Panc1 (cell line): ENCODE results near the gene ZNF521. TPM values are rescaled to one million over a fixed set of nuclear protein-coding genes. Genes with fewer than 3 reads are reported as not detected.

ENCODE experiments used
- ATAC-seq: fragments of 200-7000 bp; cut with Tn5 transposase; 2 replicates; pipeline ENCODE4 v1.9.1; 2020; ENCODE audit warnings: mild to moderate bottlenecking, moderate library complexity
- BruUV-seq: library from RNA; stranded (reverse); fragments of 400-500 nt; replicated peaks from 2 replicates; lab custom pipeline; 2021; lab: Mats Ljungman, UMichigan
- CTCF ChIA-PET: fragments of 300-600 bp; sonication (Branson Sonifier 250); formaldehyde crosslinking; loops from one replicate; lab custom pipeline; 2022; ENCODE audit warnings: antibody characterized with exemption; lab: Charles Lee
- POLR2A ChIA-PET: fragments of 300-600 bp; sonication (Branson Sonifier 250); formaldehyde crosslinking; loops from one replicate; lab custom pipeline; 2022; ENCODE audit warnings: antibody characterized with exemption; lab: Charles Lee
- DNase-seq: peaks from one replicate; pipeline ENCODE4 v3.0.0-alpha.2; 2010; ENCODE audit warnings: low read depth, low spot score
- H3K27ac ChIP-seq: 2 replicates; pipeline ENCODE4 v1.5.1; 2011; ENCODE audit warnings: mild to moderate bottlenecking, low read length, inconsistent platforms
- H3K27me3 ChIP-seq: fragments of 200-500 bp; sonication (Bioruptor generic); 2 replicates; pipeline ENCODE4 v1.6.0; 2014; ENCODE audit warnings: low read length, inconsistent platforms; ENCODE audit not compliant: control insufficient read depth, insufficient read depth
- H3K36me3 ChIP-seq: fragments of 200-500 bp; sonication (Bioruptor generic); 2 replicates; pipeline ENCODE4 v1.5.1; 2014; ENCODE audit warnings: inconsistent platforms, mild to moderate bottlenecking, low read length, moderate library complexity; ENCODE audit not compliant: control insufficient read depth, insufficient read depth
- H3K4me1 ChIP-seq: 2 replicates; pipeline ENCODE4 v1.5.1; 2011; ENCODE audit warnings: inconsistent platforms, mild to moderate bottlenecking, low read length, moderate library complexity; ENCODE audit not compliant: control insufficient read depth, insufficient read depth
- H3K4me3 ChIP-seq, 2 experiments: 2 replicates each; pipeline ENCODE4 v1.5.1; 2011 to 2012; ENCODE audit warnings: low read depth in 2 of 2, low read length in 2 of 2, mild to moderate bottlenecking in 2 of 2, inconsistent platforms in 1 of 2, moderate library complexity in 1 of 2
- H3K9me3 ChIP-seq: fragments of 200-500 bp; sonication (Bioruptor generic); 2 replicates; pipeline ENCODE4 v1.5.1; 2014; ENCODE audit warnings: low read depth, mild to moderate bottlenecking, inconsistent platforms, low read length, moderate library complexity; ENCODE audit not compliant: control insufficient read depth, insufficient read depth
- CTCF ChIP-seq: fragments of 450-650 bp; IDR thresholded peaks from 2 replicates; pipeline ENCODE4 v1.5.1; 2017; ENCODE audit warnings: mild to moderate bottlenecking
- POLR2AphosphoS5 ChIP-seq: IDR thresholded peaks from 2 replicates; pipeline ENCODE4 v1.6.1; 2012; ENCODE audit warnings: mild to moderate bottlenecking, low read depth, low read length, moderate library complexity
- REST ChIP-seq, 2 experiments: IDR thresholded peaks; 2 replicates each; pipeline ENCODE4 v1.6.1; 2011 to 2012; ENCODE audit warnings: low read depth in 2 of 2, control low read depth in 1 of 2, low read length in 1 of 2, mild to moderate bottlenecking in 1 of 2, moderate library complexity in 1 of 2; ENCODE audit not compliant: insufficient read depth in 1 of 2
- SIN3A ChIP-seq: IDR thresholded peaks from 2 replicates; pipeline ENCODE4 v1.6.1; 2012; ENCODE audit warnings: low read depth, mild to moderate bottlenecking, low read length, moderate library complexity, borderline replicate concordance; ENCODE audit not compliant: insufficient read depth
- TCF7L2 ChIP-seq: IDR thresholded peaks from 2 replicates; pipeline ENCODE4 v1.6.1; 2011; ENCODE audit warnings: mild to moderate bottlenecking, low read depth, low read length, inconsistent platforms
- in situ Hi-C: cut with HindIII; loops from 2 replicates; pipeline ENCODE4 v1.10.0; 2016; ENCODE audit warnings: low sequenced_read_pairs, low pct_unique_long_range_greater_than_20kb
- intact Hi-C: fragments of 100-400 bp; cut with micrococcal nuclease; formaldehyde crosslinking; loops from one replicate; pipeline ENCODE4 v1.10.0; 2022; ENCODE audit not compliant: unreplicated experiment
- total RNA-seq: library from RNA; stranded (reverse); gene quantifications from one replicate; pipeline ENCODE4 v1.2.1, GENCODE V29; 2021; ENCODE audit not compliant: unreplicated experiment

ZNF521 gene
- total RNA-seq, 1 experiment from 2014 or later: 0.15 TPM

GRCh38 chr18:25340762-25341161 is 11.2 kb downstream of the ZNF521 start:
- Histone ChIP-seq H3K36me3 (no peaks in the 10 kb centered on the region), H3K4me3 (no peak overlapping the region), H3K4me1 (no peaks in the 10 kb centered on the region), H3K9me3 (no peaks in the 10 kb centered on the region), H3K27me3 (peaks cover 7% of the 10 kb centered on the region), H3K27ac (no peak overlapping the region)
- POLR2A ChIA-PET: no interaction called here
- no TSS peak for BruUV-seq
- intact Hi-C loops: no loop called here
- TF ChIP-seq POLR2AphosphoS5 (no peak), TCF7L2 (no peak), SIN3A (no peak), CTCF (no peak), REST (IDR thresholded peaks at IDR 0.05; ENCODE audit: insufficient read depth in 1 of 2, low read depth in 2 of 2, low read length in 1 of 2) (no peak)
- in situ Hi-C loops: no loop called here
- ATAC-seq (no peak), DNase-seq (no peak)
- CTCF ChIA-PET: no interaction called here

- H3K27me3 ChIP-seq: peaks cover 3% of the 10 kb centered on the region
- no TSS peak for BruUV-seq
- POLR2A ChIA-PET: no interaction called here
Measured at GRCh38 chr18:25335676-25336075, 16.3 kb downstream of the ZNF521 start.

More at GRCh38 chr18:25335676-25336075, 16.3 kb downstream of the ZNF521 start:
- Histone ChIP-seq H3K9me3 (no peaks in the 10 kb centered on the region), H3K4me3 (no peak overlapping the region), H3K27ac (no peak overlapping the region), H3K36me3 (no peaks in the 10 kb centered on the region), H3K4me1 (no peaks in the 10 kb centered on the region)
- in situ Hi-C loops: no loop called here
- ATAC-seq (no peak), DNase-seq (no peak)
- CTCF ChIA-PET: no interaction called here
- intact Hi-C loops: no loop called here
- TF ChIP-seq POLR2AphosphoS5: no peak
- no peak for TF ChIP-seq CTCF
- TF ChIP-seq TCF7L2: no peak
- TF ChIP-seq SIN3A: no peak
